ENCODE measurements around the gene UBE2F. TPM values are rescaled to one million over a fixed set of nuclear protein-coding genes. Genes with fewer than 3 reads are reported as not detected.

Gene UBE2F
- total and polyA plus RNA-seq, 9 of the 15 experiments (the other 6 are each of a cell fraction or from before 2014, with no cell fraction given): 18.1 to 88.1 (median 53.0) TPM

- DNase-seq (ENCODE audit: extremely low read depth in 1 of 4, low spot score in 3 of 4) (no peak), FAIRE-seq (no peak), ATAC-seq (0 out of 3 replicates have a peak, but pooled peaks have one; percentile 48)
- no peak overlapping the region for H3K4me3 ChIP-seq
- peaks cover 55% of the 10 kb centered on the region for H3K79me2 ChIP-seq (ENCODE audit: control insufficient read depth, insufficient read depth, low read length)
- peaks cover 21% of the 10 kb centered on the region; the same call in 1 of the 3 replicates for H3K36me3 ChIP-seq (ENCODE audit: control insufficient read depth, insufficient read depth, low read length)
- H3K9ac ChIP-seq (ENCODE audit: insufficient read depth in 1 of 2, low read depth in 2 of 2, low read length in 2 of 2): peak overlapping the region in 1 of 2 experiments; percentile 58; a peak in 1 of 4 replicates
- CTCF ChIA-PET (ENCODE audit: low intra/inter-chr PET ratio): no interaction called here
- TF ChIP-seq SRF (CRISPR knock-in tag; IDR thresholded peaks at IDR 0.05) (no peak), ZNF41 (CRISPR knock-in tag; conservative IDR thresholded peaks at IDR 0.05) (no peak), ZNF347 (CRISPR knock-in tag; IDR thresholded peaks at IDR 0.05; ENCODE audit: low read depth) (no peak)
- POLR2A ChIA-PET: interaction anchor here (0.9 to 1.0 kb wide), 2 partner anchors 10 to 74 kb away, joined by 3 read pairs; no protein-coding TSS in a partner anchor
- in situ Hi-C loops (cut with MboI) (no loop called here), intact Hi-C loops (cut with micrococcal nuclease) (no loop called here)
- no peak overlapping the region for H3K4me2 ChIP-seq (ENCODE audit: insufficient read depth, low read length)
- no peak overlapping the region for H2AFZ ChIP-seq (ENCODE audit: low read depth, low read length)
- H4K20me1 ChIP-seq (replicated peaks; ENCODE audit: control insufficient read depth, insufficient read depth, low read length): 0 out of 2 replicates have a peak, but pooled peaks cover 4% of the 10 kb centered on the region
- no peak overlapping the region for H3K27ac ChIP-seq (ENCODE audit: extremely low read depth, low read depth, low read length)
- no peaks in the 10 kb centered on the region for H3K9me1 ChIP-seq (ENCODE audit: control insufficient read depth, insufficient read depth, low read length)
- no peaks in the 10 kb centered on the region for H3K27me3 ChIP-seq (ENCODE audit: control insufficient read depth in 2 of 2, insufficient read depth in 2 of 2, low read length in 2 of 2)
- H3K4me1 ChIP-seq (replicated peaks in 1 of 2; ENCODE audit: control insufficient read depth in 2 of 2, insufficient read depth in 2 of 2, low read length in 2 of 2): no peaks in the 10 kb centered on the region; a peak in 3 of 5 replicates
- H3K9me3 ChIP-seq (replicated peaks; ENCODE audit: control insufficient read depth, insufficient read depth, low read depth, low read length): no peaks in the 10 kb centered on the region
- 90% methylated on average over 1 of the region's 3 CpGs for WGBS (ENCODE audit: insufficient coverage, low coverage, missing lambda C conversion rate)
- BruUV-seq (replicated peaks): no TSS peak
Measured at GRCh38 chr2:237987268-237987667, 20.5 kb downstream of the UBE2F start.

GRCh38 chr2:237993701-237994100 lies 26.9 kb downstream of the UBE2F start:
- Histone ChIP-seq H3K9me3 (replicated peaks; ENCODE audit: control insufficient read depth, insufficient read depth, low read depth, low read length) (no peaks in the 10 kb centered on the region), H3K4me3 (no peak overlapping the region), H3K9me1 (ENCODE audit: control insufficient read depth, insufficient read depth, low read length) (no peaks in the 10 kb centered on the region), H3K27ac (ENCODE audit: extremely low read depth, low read depth, low read length) (no peak overlapping the region), H3K4me2 (ENCODE audit: insufficient read depth, low read length) (no peak overlapping the region), H3K4me1 (replicated peaks in 1 of 2; ENCODE audit: control insufficient read depth in 2 of 2, insufficient read depth in 2 of 2, low read length in 2 of 2) (peaks cover 0 to 2% of the 10 kb centered on the region in 2 experiments; a peak in 1 of 5 replicates), H3K9ac (ENCODE audit: insufficient read depth in 1 of 2, low read depth in 2 of 2, low read length in 2 of 2) (no peak overlapping the region), H3K27me3 (ENCODE audit: control insufficient read depth in 2 of 2, insufficient read depth in 2 of 2, low read length in 2 of 2) (no peaks in the 10 kb centered on the region), H2AFZ (ENCODE audit: low read depth, low read length) (no peak overlapping the region), H4K20me1 (replicated peaks; ENCODE audit: control insufficient read depth, insufficient read depth, low read length) (no peaks in the 10 kb centered on the region), H3K79me2 (ENCODE audit: control insufficient read depth, insufficient read depth, low read length) (peaks cover under 1% of the 10 kb centered on the region; the same call in 1 of the 3 replicates), H3K36me3 (ENCODE audit: control insufficient read depth, insufficient read depth, low read length) (peaks cover 45% of the 10 kb centered on the region; the same call in 1 of the 3 replicates)
- no CpG with 5 or more reads among the region's 1 CpG for WGBS (ENCODE audit: insufficient coverage, low coverage, missing lambda C conversion rate)
- CTCF ChIA-PET (ENCODE audit: low intra/inter-chr PET ratio): no interaction called here
- FAIRE-seq (no peak), DNase-seq (ENCODE audit: extremely low read depth in 1 of 4, low spot score in 3 of 4) (no peak), ATAC-seq (no peak)
- POLR2A ChIA-PET: interaction anchor here (0.7 to 1.4 kb wide), 2 partner anchors 14 to 70 kb away, joined by 4 to 9 read pairs; no protein-coding TSS in a partner anchor
- in situ Hi-C loops (cut with MboI): no loop called here
- BruUV-seq (replicated peaks): no TSS peak
- intact Hi-C loops (cut with micrococcal nuclease): no loop called here
- TF ChIP-seq PHTF2 (CRISPR knock-in tag; IDR thresholded peaks at IDR 0.05) (no peak), TFE3 (CRISPR knock-in tag; IDR thresholded peaks at IDR 0.05) (no peak), IFI16 (CRISPR knock-in tag; IDR thresholded peaks at IDR 0.05) (no peak), ARID3A (IDR thresholded peaks at IDR 0.05; ENCODE audit: borderline replicate concordance, low read depth, low read length) (no peak), ATF2 (CRISPR knock-in tag; IDR thresholded peaks at IDR 0.05) (no peak), THRAP3 (IDR thresholded peaks at IDR 0.05; ENCODE audit: borderline replicate concordance) (no peak)
- TF ChIP-seq, protein P1, sequence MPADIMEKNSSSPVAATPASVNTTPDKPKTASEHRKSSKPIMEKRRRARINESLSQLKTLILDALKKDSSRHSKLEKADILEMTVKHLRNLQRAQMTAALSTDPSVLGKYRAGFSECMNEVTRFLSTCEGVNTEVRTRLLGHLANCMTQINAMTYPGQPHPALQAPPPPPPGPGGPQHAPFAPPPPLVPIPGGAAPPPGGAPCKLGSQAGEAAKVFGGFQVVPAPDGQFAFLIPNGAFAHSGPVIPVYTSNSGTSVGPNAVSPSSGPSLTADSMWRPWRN (IDR thresholded peaks at IDR 0.05; ENCODE audit: low read depth): no peak

All from K562 (cell line).